SK-N-SH (cell line): ENCODE results near the gene ADAMTSL1. TPM values are rescaled to one million over a fixed set of nuclear protein-coding genes. Genes with fewer than 3 reads are reported as not detected.
A peak's percentile ranks its signal among the peaks of the same experiment; 100 is the strongest.

Source experiments
- CTCF ChIA-PET: fragments of 300-600, 350-600 bp; formaldehyde crosslinking; extraction: SDS; loops from one replicate; lab custom pipeline; 2021; lab: Yijun Ruan, JAX
- POLR2A ChIA-PET: fragments of 350-600 bp; sonication (Branson Sonifier 250); formaldehyde crosslinking; extraction: SDS; loops from one replicate; lab custom pipeline; 2020; ENCODE audit warnings: antibody characterized with exemption, inconsistent platforms; lab: Yijun Ruan, JAX
- DNase-seq: peaks from one replicate; pipeline ENCODE4 v3.0.0; 2012
- H2AFZ ChIP-seq: fragments of 200-600 bp; sonication (generic); 2 replicates; pipeline ENCODE4 v1.8.1; 2016; ENCODE audit warnings: antibody characterized with exemption, mild to moderate bottlenecking, low read depth
- H3F3A ChIP-seq: fragments of 200-600 bp; sonication (generic); replicated peaks from 2 replicates; pipeline ENCODE3; 2016; ENCODE audit warnings: antibody characterized with exemption, mild to moderate bottlenecking; ENCODE audit not compliant: insufficient read depth
- H3K27ac ChIP-seq, 2 experiments: fragments of 200-500 bp in 1 of 2; fragments of 200-600 bp in 1 of 2; sonication (Bioruptor generic) in 1 of 2; sonication (generic), shearing (Covaris generic) in 1 of 2; 2 replicates each; pipeline versions ENCODE4 v1.5.1 to v1.6.1; 2014 to 2016; ENCODE audit warnings: low read depth in 2 of 2, inconsistent platforms in 1 of 2, low read length in 1 of 2, mild to moderate bottlenecking in 1 of 2, mixed read lengths in 1 of 2
- H3K27me3 ChIP-seq: fragments of 200-600 bp; sonication (generic), shearing (Covaris generic); 2 replicates; pipeline ENCODE4 v1.6.1; 2016; ENCODE audit warnings: mixed run types; ENCODE audit not compliant: insufficient read depth
- H3K36me3 ChIP-seq, 2 experiments: fragments of 200-500 bp in 1 of 2; fragments of 200-600 bp in 1 of 2; sonication (Bioruptor generic) in 1 of 2; sonication (generic) in 1 of 2; replicated peaks in 1 of 2; 2 replicates each; pipeline versions ENCODE3 to v1.5.1; 2014 to 2016; ENCODE audit warnings: low read length in 1 of 2, mild to moderate bottlenecking in 1 of 2; ENCODE audit not compliant: insufficient read depth in 2 of 2, control insufficient read depth in 1 of 2
- H3K4me1 ChIP-seq, 2 experiments: fragments of 200-500 bp in 1 of 2; fragments of 200-600 bp in 1 of 2; sonication (Bioruptor generic) in 1 of 2; sonication (generic), shearing (Covaris generic) in 1 of 2; 2 replicates each; pipeline versions ENCODE4 v1.5.1 to v1.6.1; 2014 to 2016; ENCODE audit warnings: low read depth in 1 of 2, low read length in 1 of 2, mixed run types in 1 of 2; ENCODE audit not compliant: insufficient read depth in 2 of 2, control insufficient read depth in 1 of 2
- H3K4me2 ChIP-seq: fragments of 200-600 bp; sonication (generic), shearing (Covaris generic); 2 replicates; pipeline ENCODE4 v1.6.1; 2017; ENCODE audit warnings: mixed run types
- H3K4me3 ChIP-seq, 2 experiments: fragments of 200-500 bp in 1 of 2; fragments of 200-600 bp in 1 of 2; sonication (Bioruptor generic) in 1 of 2; sonication (generic), shearing (Covaris generic) in 1 of 2; 2 replicates each; pipeline versions ENCODE4 v1.5.1 to v1.8.1; 2014 to 2016; ENCODE audit warnings: low read depth in 2 of 2, inconsistent platforms in 1 of 2, low read length in 1 of 2, mild to moderate bottlenecking in 1 of 2, mixed read lengths in 1 of 2, moderate library complexity in 1 of 2
- H3K79me2 ChIP-seq: fragments of 200-600 bp; sonication (generic); 2 replicates; pipeline ENCODE4 v1.8.1; 2017; ENCODE audit warnings: mild to moderate bottlenecking; ENCODE audit not compliant: insufficient read depth
- H3K9ac ChIP-seq: fragments of 200-600 bp; sonication (generic); 2 replicates; pipeline ENCODE4 v1.6.1; 2017; ENCODE audit warnings: mixed run types
- H3K9me2 ChIP-seq: fragments of 200-600 bp; sonication (generic); 2 replicates; pipeline ENCODE4 v1.6.1; 2017; ENCODE audit warnings: mixed run types
- H3K9me3 ChIP-seq: fragments of 200-600 bp; sonication (generic); 2 replicates; pipeline ENCODE4 v1.6.1; 2017; ENCODE audit warnings: mixed run types, mild to moderate bottlenecking, moderate library complexity
- H4K20me1 ChIP-seq: fragments of 200-600 bp; sonication (generic); 2 replicates; pipeline ENCODE4 v1.6.1; 2017; ENCODE audit warnings: mild to moderate bottlenecking, mixed run types; ENCODE audit not compliant: insufficient read depth
- CHD2 ChIP-seq: fragments of 150-350 bp; IDR thresholded peaks from 2 replicates; pipeline ENCODE4 v1.6.1; 2018; ENCODE audit warnings: low read length; ENCODE audit not compliant: partially characterized antibody
- FOXM1 ChIP-seq: IDR thresholded peaks from 2 replicates; pipeline ENCODE4 v1.4.0; 2012; ENCODE audit warnings: low read depth, mild to moderate bottlenecking
- GATA2 ChIP-seq: sonication (generic); formaldehyde crosslinking; IDR thresholded peaks from 2 replicates; pipeline ENCODE4 v1.5.0; 2020; ENCODE audit warnings: mild to moderate bottlenecking, missing genetic modification reagents
- JUND ChIP-seq: IDR thresholded peaks from 2 replicates; pipeline ENCODE4 v1.4.0; 2012
- NFIC ChIP-seq: IDR thresholded peaks from 2 replicates; pipeline ENCODE4 v1.4.0; 2012; ENCODE audit warnings: borderline replicate concordance
- RAD21 ChIP-seq: IDR thresholded peaks from 2 replicates; pipeline ENCODE4 v1.6.1; 2012; ENCODE audit warnings: mild to moderate bottlenecking, low read length
- RCOR1 ChIP-seq: fragments of 150-350 bp; IDR thresholded peaks from 2 replicates; pipeline ENCODE4 v1.6.1; 2017; ENCODE audit warnings: antibody characterized with exemption, low read length
- RFX5 ChIP-seq: IDR thresholded peaks from 2 replicates; pipeline ENCODE4 v1.6.1; 2012; ENCODE audit warnings: mild to moderate bottlenecking, improper control_type of control experiment, low read length
- RXRA ChIP-seq: IDR thresholded peaks from 2 replicates; pipeline ENCODE4 v1.4.0; 2012; ENCODE audit warnings: low read depth, mild to moderate bottlenecking, borderline replicate concordance
- SIN3A ChIP-seq: IDR thresholded peaks from 2 replicates; pipeline ENCODE4 v1.6.1; 2012; ENCODE audit warnings: low read depth, mild to moderate bottlenecking, low read length, moderate library complexity, borderline replicate concordance
- TAF1 ChIP-seq: IDR thresholded peaks from 2 replicates; pipeline ENCODE4 v1.6.1; 2012; ENCODE audit warnings: low read depth, mild to moderate bottlenecking, low read length, moderate library complexity, borderline replicate concordance
- TEAD4 ChIP-seq: IDR thresholded peaks from 2 replicates; pipeline ENCODE4 v1.4.0; 2012; ENCODE audit warnings: mild to moderate bottlenecking, borderline replicate concordance; ENCODE audit not compliant: insufficient read depth
- WGBS: methylation state at CpG from one replicate; pipeline ENCODE4 v1.1.6; 2017; ENCODE audit warnings: low lambda C conversion rate; 5-methylcytosine and 5-hydroxymethylcytosine counted together
- polyA plus RNA-seq, 3 experiments: library from polyadenylated mRNA; depleted of rRNA; stranded (reverse); fragments of >200 nt; gene quantifications; 2 replicates each; pipeline ENCODE4 v1.2.3, GENCODE V29; 2012

The ADAMTSL1 gene
- polyA plus RNA-seq, 1 of the 3 experiments (the other 2 are of a cell fraction) = 114 TPM

DNA sequence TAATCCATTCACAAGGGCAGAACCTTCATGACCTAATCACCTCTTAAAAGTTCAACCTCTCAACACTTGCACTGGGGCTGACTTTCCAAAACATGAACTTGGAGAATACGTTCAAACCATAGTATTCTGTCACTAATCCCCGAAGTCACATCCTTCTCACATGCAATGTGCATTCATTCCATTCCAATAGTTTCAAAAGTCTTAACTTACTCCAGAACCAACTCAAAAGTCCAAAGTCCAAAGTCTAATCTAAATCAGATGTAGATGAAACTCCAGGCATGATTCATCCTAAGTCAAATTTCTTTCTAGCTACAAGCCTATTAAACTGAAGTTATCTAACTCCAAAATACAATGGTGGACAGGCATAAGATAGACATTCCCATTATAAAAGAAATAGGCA is 21.7 kb upstream of the ADAMTSL1 start:
- no peak overlapping the region for H3K4me2 ChIP-seq
- H3K4me3 ChIP-seq = no peak overlapping the region
- no peak overlapping the region for H2AFZ ChIP-seq
- CTCF ChIA-PET = interaction anchor here (1.5 to 3.9 kb wide), 2 partner anchors 10 to 14 kb away, joined by 3 to 43 read pairs; no protein-coding TSS in a partner anchor
- no peaks in the 10 kb centered on the region for H3K27me3 ChIP-seq
- no peak for DNase-seq
- no peak overlapping the region for H3K9ac ChIP-seq
- WGBS = 85% methylated on average over 2 of the region's 2 CpGs
- no peaks in the 10 kb centered on the region for H3K36me3 ChIP-seq
- H3K9me3 ChIP-seq = no peaks in the 10 kb centered on the region
- H3K27ac ChIP-seq = no peak overlapping the region
- no peaks in the 10 kb centered on the region for H3K4me1 ChIP-seq
- H4K20me1 ChIP-seq = no peaks in the 10 kb centered on the region
- POLR2A ChIA-PET = no interaction called here
- peaks cover 4% of the 10 kb centered on the region for H3F3A ChIP-seq
- TF ChIP-seq SIN3A = no peak
- TF ChIP-seq RFX5 = no peak
- no peak for TF ChIP-seq TAF1
- no peak for TF ChIP-seq CHD2
- H3K79me2 ChIP-seq = no peaks in the 10 kb centered on the region
- H3K9me2 ChIP-seq = peaks cover 4% of the 10 kb centered on the region; the same call in 1 of the 2 replicates

DNA sequence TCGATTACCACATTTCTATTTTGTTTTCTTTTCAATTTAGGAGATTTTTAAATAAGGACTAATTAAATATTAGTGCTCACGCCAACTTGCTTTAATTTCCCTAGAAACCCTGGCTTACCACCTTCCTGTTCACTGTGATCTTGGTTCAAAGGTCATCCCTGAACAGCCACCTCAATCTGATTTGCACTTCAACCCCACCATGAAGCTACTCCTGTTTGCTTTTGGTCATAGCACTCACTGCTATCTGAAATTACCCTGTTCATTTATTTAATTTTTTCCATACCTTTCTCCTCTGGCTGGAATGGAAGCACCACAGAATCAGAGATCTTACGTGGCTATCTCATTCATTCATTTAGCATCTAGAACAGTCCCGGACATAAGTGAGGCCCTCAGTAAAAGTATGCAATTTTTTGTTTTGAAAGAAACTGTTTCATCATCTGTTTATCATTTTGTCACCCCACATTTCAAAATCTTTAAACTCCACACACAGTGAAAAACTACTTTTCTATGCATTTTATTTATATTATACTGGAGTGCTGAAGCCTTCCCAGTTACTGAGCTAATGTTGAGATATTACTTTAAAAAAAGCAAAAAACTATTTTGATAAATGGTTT is 17.2 kb upstream of the ADAMTSL1 start:
- TF ChIP-seq RAD21 (no peak), FOXM1 (no peak), TAF1 (no peak), JUND (no peak), TEAD4 (no peak), NFIC (no peak), RXRA (no peak), CHD2 (no peak), RCOR1 (no peak)
- TF ChIP-seq, all 33 proteins: peak for 0
- Histone ChIP-seq H3K79me2 (no peaks in the 10 kb centered on the region), H2AFZ (no peak overlapping the region), H3K9ac (no peak overlapping the region), H3K4me1 (peaks cover 0 to 4% of the 10 kb centered on the region in 2 experiments; a peak in 2 of 4 replicates), H3K27ac (no peak overlapping the region), H3K9me2 (peaks cover 4% of the 10 kb centered on the region; the same call in 1 of the 2 replicates), H3K4me3 (no peak overlapping the region), H4K20me1 (no peaks in the 10 kb centered on the region), H3K27me3 (no peaks in the 10 kb centered on the region), H3K4me2 (no peak overlapping the region), H3K9me3 (no peaks in the 10 kb centered on the region), H3F3A (peaks cover 24% of the 10 kb centered on the region), H3K36me3 (no peaks in the 10 kb centered on the region)
- CTCF ChIA-PET = interaction anchor here (1.3 to 6.1 kb wide), 2 partner anchors 13 to 18 kb away, joined by 5 to 54 read pairs; no protein-coding TSS in a partner anchor
- POLR2A ChIA-PET = no interaction called here
- no peak for DNase-seq
- 60% methylated on average over 4 of the region's 4 CpGs for WGBS

DNA sequence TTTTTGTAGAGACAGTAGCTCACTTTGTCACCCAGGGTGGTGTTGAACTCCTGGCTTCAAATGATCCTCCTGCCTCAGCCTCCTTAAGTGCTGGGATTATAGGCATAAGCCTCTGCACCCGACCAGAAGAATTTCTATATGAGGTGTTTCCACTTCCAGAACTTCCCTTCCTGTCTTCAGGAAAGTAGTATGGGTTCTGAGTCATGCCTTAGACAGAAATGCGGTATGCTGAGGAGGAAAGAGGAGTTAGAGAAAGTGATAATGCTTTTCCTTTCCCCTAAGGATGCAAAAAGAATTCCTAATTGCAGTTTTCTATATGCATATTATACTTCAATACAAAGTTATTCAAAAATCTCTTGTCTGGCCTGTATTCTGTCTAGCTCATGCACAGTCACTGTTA is 16.4 kb upstream of the ADAMTSL1 start:
- no peaks in the 10 kb centered on the region for H4K20me1 ChIP-seq
- H3K4me2 ChIP-seq = no peak overlapping the region
- H3K79me2 ChIP-seq = no peaks in the 10 kb centered on the region
- peaks cover 24% of the 10 kb centered on the region for H3F3A ChIP-seq
- POLR2A ChIA-PET = no interaction called here
- no peak overlapping the region for H3K4me3 ChIP-seq
- no peak overlapping the region for H3K9ac ChIP-seq
- no peak for DNase-seq
- H3K4me1 ChIP-seq = peaks cover 0 to 4% of the 10 kb centered on the region in 2 experiments; a peak in 2 of 4 replicates
- no peaks in the 10 kb centered on the region for H3K27me3 ChIP-seq
- WGBS = 48% methylated on average over 2 of the region's 2 CpGs
- H3K36me3 ChIP-seq = no peaks in the 10 kb centered on the region
- CTCF ChIA-PET = interaction anchor here (6.1 kb wide), 1 partner anchor 14 kb away, joined by 54 read pairs; no protein-coding TSS in a partner anchor
- no peaks in the 10 kb centered on the region for H3K9me3 ChIP-seq
- H2AFZ ChIP-seq = peak overlapping the region; percentile 29; the same call in 1 of the 2 replicates
- TF ChIP-seq GATA2 (CRISPR knock-in tag) = no peak
- 0 out of 2 replicates have a peak, but pooled peaks have one; percentile 26 for TF ChIP-seq JUND
- peaks cover 4% of the 10 kb centered on the region; the same call in 1 of the 2 replicates for H3K9me2 ChIP-seq
- no peak overlapping the region for H3K27ac ChIP-seq
